ENCODE data around the gene PIWIL4.

- TF ChIP-seq RAD21 (IDR thresholded peaks at IDR 0.05; ENCODE audit: low read length) (no peak), POLR2AphosphoS5 (IDR thresholded peaks at IDR 0.05; ENCODE audit: low read depth, low read length) (no peak), NRF1 (IDR thresholded peaks at IDR 0.05; ENCODE audit: low read depth, low read length) (no peak), MXI1 (IDR thresholded peaks at IDR 0.05; ENCODE audit: low read depth, low read length) (no peak), CTCF (IDR thresholded peaks at IDR 0.05) (no peak), MAX (IDR thresholded peaks at IDR 0.05; ENCODE audit: low read depth) (no peak), ELF1 (IDR thresholded peaks at IDR 0.05) (no peak), SIN3A (IDR thresholded peaks at IDR 0.05; ENCODE audit: borderline replicate concordance, low read depth, low read length) (no peak), FOXM1 (IDR thresholded peaks at IDR 0.05; ENCODE audit: low read depth) (no peak), RFX5 (IDR thresholded peaks at IDR 0.05; ENCODE audit: low read length) (no peak), USF2 (IDR thresholded peaks at IDR 0.05; ENCODE audit: borderline replicate concordance, low read depth, low read length) (no peak)
These were observed 98.0 kb downstream of the PIWIL4 start for GRCh38 chr11:94665116-94665659.

Data from SK-N-SH (cell line).